Kidney (tissue), 14 donors: ENCODE measurements around the gene STXBP5. TPM values are rescaled to one million over a fixed set of nuclear protein-coding genes. Genes with fewer than 3 reads are reported as not detected.

ENCODE experiments used
- DNase-seq, 5 donors: peaks; one replicate each; pipeline ENCODE4 v3.0.0-alpha.2; 2013 to 2020
- FAIRE-seq: peaks from 2 replicates; lab custom pipeline; 2012; peaks lifted over from hg19 to GRCh38; lab: Jason Lieb, UNC
- H3K27ac ChIP-seq, 2 donors: one replicate each; pipeline ENCODE4 v1.7.0; 2013; ENCODE audit warnings: low read depth in 2 of 2, low read length in 2 of 2, inconsistent platforms in 1 of 2
- H3K27me3 ChIP-seq: one replicate; pipeline ENCODE4 v1.7.1; 2013; ENCODE audit warnings: low read length, inconsistent platforms; ENCODE audit not compliant: control insufficient read depth, insufficient read depth
- H3K36me3 ChIP-seq, 3 donors: one replicate each; pipeline versions ENCODE4 v1.7.0 to v1.7.1; 2013; ENCODE audit warnings: low read length in 3 of 3, control low read depth in 1 of 3, inconsistent platforms in 1 of 3; ENCODE audit not compliant: insufficient read depth in 3 of 3, control insufficient read depth in 2 of 3
- H3K4me1 ChIP-seq, 3 donors: one replicate each; pipeline versions ENCODE4 v1.7.0 to v1.7.1; 2013; ENCODE audit warnings: low read length in 3 of 3, inconsistent platforms in 1 of 3, low read depth in 1 of 3; ENCODE audit not compliant: control insufficient read depth in 2 of 3, insufficient read depth in 2 of 3
- H3K4me3 ChIP-seq, 3 donors: one replicate each; pipeline versions ENCODE4 v1.7.0 to v1.8.1; 2013; ENCODE audit warnings: low read length in 3 of 3, control low read depth in 1 of 3, inconsistent platforms in 1 of 3
- H3K9ac ChIP-seq, 3 donors: one replicate each; pipeline versions ENCODE4 v1.7.0 to v1.7.1; 2013; ENCODE audit warnings: low read length in 3 of 3, control low read depth in 1 of 3, inconsistent platforms in 1 of 3
- H3K9me3 ChIP-seq, 3 donors: one replicate each; pipeline versions ENCODE4 v1.7.0 to v1.7.1; 2013; ENCODE audit warnings: low read length in 3 of 3, control low read depth in 1 of 3, inconsistent platforms in 1 of 3; ENCODE audit not compliant: control insufficient read depth in 2 of 3, insufficient read depth in 1 of 3
- CTCF ChIP-seq: IDR thresholded peaks from 3 replicates; pipeline ENCODE4 v1.5.1; 2012; ENCODE audit warnings: mild to moderate bottlenecking, moderate library complexity, borderline replicate concordance; ENCODE audit not compliant: insufficient read depth; ENCODE audit errors: extremely low read depth
- intact Hi-C: fragments of 100-400 bp; cut with DNase I; formaldehyde crosslinking; loops from one replicate; pipeline ENCODE4 v1.11.1; 2022
- polyA plus RNA-seq: library from polyadenylated mRNA; stranded (reverse); fragments of 350-450 nt; fragmentation: Illumina TruSeq; extraction: RNeasy Lipid Tissue Mini Kit (QIAGEN cat#74804); gene quantifications from one replicate; pipeline ENCODE4 v1.2.3, GENCODE V29; 2014; ENCODE audit warnings: low read depth, low replicate concordance; ENCODE audit not compliant: insufficient read depth
- total RNA-seq: library from RNA; stranded (reverse); fragmentation: NEBNext Ultra II Directional; extraction: Animal tissue kit (Norgen Biotek cat#: 25700); gene quantifications from one replicate; pipeline ENCODE4 v1.2.1, GENCODE V29; 2021
- donor health status: control.
- donor health status: control.
- donor health status: control.
- donor health status: control.
- donor health status: control.
- donor health status: DM: yes; HTN: yes; CAD: no.
- donor health status: Normal renal cell carcinoma (clear cell type).

Gene STXBP5
- total and polyA plus RNA-seq, 2 donors from 2014 or later = 2.0 to 13.6 TPM

DNA sequence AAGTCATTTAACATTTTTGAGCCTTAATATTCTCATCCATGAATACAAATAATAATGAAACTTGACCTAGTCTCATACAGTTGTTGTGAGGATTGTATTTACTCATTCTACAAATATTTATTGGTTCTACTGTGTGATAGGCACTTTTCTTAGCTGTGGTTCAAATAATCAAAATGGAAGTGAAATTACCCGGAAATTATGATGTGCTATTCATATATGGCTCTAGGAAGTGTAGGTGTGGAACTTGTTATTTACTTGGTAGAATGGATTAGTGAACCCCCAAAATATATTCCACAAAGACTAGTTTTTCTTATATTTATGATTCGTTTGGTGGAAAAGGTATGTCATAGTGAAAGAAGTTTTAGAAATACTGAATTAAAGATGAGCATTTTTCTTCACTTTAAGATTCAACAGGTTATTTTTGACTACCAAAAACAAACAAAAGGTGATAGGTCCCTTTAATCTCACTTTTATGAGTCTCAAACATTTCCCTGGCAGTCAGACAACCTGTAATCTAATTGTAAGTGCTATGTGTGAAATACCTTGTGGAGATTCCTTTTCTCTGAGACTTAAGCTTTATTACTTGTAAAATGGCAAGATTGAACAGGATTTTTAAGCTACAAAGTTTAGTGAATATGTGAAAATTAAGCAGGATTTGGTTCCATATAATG lies 77.8 kb downstream of the STXBP5 start:
- Histone ChIP-seq H3K36me3 (no peaks in the 10 kb centered on the region), H3K9ac (no peak overlapping the region), H3K27ac (no peak overlapping the region), H3K27me3 (no peaks in the 10 kb centered on the region), H3K9me3 (no peaks in the 10 kb centered on the region), H3K4me1 (peaks cover 0 to 5% (median 2%) of the 10 kb centered on the region in 3 donors), H3K4me3 (no peak overlapping the region)
- intact Hi-C loops = no loop called here
- DNase-seq = no peak
- TF ChIP-seq CTCF = no peak
- FAIRE-seq = no peak

DNA sequence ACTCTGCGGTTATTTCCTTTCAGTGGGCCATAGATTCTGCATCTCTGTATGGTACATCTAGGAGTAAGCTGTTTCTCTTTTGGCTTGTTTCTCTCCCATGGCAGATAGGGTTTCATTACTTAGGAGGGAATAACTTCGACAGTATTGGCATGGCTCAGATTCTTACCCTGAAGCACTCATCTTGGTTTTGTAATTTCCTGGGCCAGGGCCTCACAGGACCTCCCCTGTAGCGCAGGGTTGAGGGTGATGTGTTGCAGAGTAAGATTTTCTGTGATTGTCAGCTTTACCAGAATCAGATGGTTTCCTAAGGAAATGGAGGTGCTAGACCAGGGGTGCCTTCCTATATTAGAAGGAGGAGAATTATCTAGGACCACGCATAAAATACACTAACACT lies 78.3 kb downstream of the STXBP5 start:
- intact Hi-C loops = no loop called here
- no peak overlapping the region for H3K27ac ChIP-seq
- H3K36me3 ChIP-seq = no peaks in the 10 kb centered on the region
- H3K9me3 ChIP-seq = no peaks in the 10 kb centered on the region
- no peak for FAIRE-seq
- H3K27me3 ChIP-seq = no peaks in the 10 kb centered on the region
- DNase-seq = no peak
- H3K4me1 ChIP-seq = peaks cover 0 to 5% (median 2%) of the 10 kb centered on the region in 3 donors
- no peak overlapping the region for H3K4me3 ChIP-seq
- no peak for TF ChIP-seq CTCF
- no peak overlapping the region for H3K9ac ChIP-seq

GRCh38 chr6:147283460-147283859 lies 79.2 kb downstream of the STXBP5 start:
- FAIRE-seq (no peak), DNase-seq (peak in 3 of 5 donors; percentile 62 to 88 (median 82))
- Histone ChIP-seq H3K9ac (no peak overlapping the region), H3K27ac (no peak overlapping the region), H3K36me3 (no peaks in the 10 kb centered on the region), H3K9me3 (no peaks in the 10 kb centered on the region), H3K4me1 (peaks cover 0 to 5% (median 2%) of the 10 kb centered on the region in 3 donors), H3K27me3 (no peaks in the 10 kb centered on the region), H3K4me3 (no peak overlapping the region)
- intact Hi-C loops = no loop called here
- TF ChIP-seq CTCF = no peak
